ENCODE data around the gene ILF3.
"Not testable (repeated sequence)": the region's sequence is repeated elsewhere in the genome, so short reads cannot be mapped to it uniquely, and the experiment has no call there.

DNA sequence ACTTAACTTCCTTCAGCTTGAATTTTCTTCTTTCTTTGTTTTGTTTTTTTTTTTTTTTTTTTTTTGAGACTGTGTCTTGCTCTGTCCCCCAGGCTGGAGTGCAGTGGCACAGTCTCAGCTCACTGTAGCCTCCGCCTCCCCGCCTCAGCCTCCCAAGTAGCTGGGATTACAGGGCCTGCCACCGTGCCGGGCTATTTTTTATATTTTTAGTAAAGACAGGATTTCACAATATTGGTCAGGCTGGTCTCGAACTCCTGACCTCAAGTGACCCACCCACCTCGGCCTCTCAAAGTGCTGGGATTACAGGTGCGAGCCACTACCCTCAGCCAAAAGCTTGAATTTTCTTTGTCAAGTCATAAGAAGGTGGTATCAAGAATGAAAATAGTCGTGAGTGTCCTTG is 21.1 kb downstream of the ILF3 start:
- TF ChIP-seq, protein P1, sequence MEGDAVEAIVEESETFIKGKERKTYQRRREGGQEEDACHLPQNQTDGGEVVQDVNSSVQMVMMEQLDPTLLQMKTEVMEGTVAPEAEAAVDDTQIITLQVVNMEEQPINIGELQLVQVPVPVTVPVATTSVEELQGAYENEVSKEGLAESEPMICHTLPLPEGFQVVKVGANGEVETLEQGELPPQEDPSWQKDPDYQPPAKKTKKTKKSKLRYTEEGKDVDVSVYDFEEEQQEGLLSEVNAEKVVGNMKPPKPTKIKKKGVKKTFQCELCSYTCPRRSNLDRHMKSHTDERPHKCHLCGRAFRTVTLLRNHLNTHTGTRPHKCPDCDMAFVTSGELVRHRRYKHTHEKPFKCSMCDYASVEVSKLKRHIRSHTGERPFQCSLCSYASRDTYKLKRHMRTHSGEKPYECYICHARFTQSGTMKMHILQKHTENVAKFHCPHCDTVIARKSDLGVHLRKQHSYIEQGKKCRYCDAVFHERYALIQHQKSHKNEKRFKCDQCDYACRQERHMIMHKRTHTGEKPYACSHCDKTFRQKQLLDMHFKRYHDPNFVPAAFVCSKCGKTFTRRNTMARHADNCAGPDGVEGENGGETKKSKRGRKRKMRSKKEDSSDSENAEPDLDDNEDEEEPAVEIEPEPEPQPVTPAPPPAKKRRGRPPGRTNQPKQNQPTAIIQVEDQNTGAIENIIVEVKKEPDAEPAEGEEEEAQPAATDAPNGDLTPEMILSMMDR (IDR thresholded peaks at IDR 0.05; ENCODE audit: low read depth, low read length, poor library complexity, severe bottlenecking), result not testable (repeated sequence)
- TF ChIP-seq EZH2phosphoT487 (IDR thresholded peaks at IDR 0.05; ENCODE audit: borderline replicate concordance, low read length), result not testable (repeated sequence)
